Measurements from ENCODE around the gene DARS1. TPM values are rescaled to one million over a fixed set of nuclear protein-coding genes. Genes with fewer than 3 reads are reported as not detected.

Gene DARS1
- total RNA-seq, 1 donor from 2014 or later = 86.0 TPM

DNA sequence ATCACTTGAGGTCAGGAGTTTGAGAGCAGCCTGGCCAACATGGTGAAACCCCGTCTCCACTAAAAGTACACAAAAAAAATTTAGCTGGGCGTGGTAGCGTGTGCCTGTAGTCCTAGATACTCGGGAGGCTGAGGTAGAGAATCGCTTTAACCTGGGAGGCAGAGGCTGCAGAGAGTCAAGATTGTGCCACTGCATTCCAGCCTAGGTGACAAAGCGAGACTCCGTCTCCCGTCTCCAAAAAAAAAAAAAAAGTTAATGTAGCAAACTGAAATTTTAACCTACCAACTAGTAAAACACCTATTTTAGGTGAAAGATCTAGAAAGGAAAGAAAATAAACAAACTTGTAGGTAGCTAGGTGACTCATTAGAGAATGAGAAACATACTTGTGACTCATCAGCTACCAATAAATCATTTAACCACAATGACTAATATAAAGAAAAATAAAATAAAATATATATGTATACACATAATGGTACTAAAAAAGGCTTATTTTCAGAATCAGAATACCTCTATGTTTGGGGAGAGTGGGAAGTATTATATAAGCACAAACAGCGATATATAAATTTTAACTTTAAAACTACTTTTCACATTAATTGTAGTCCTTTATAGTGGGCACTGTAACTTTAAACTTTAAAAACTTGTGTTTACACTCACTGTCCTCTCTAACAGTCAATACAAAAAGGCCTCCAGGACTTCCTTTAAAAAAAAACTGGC, 36.6 kb downstream of the DARS1 start:
- TF ChIP-seq, protein P1, sequence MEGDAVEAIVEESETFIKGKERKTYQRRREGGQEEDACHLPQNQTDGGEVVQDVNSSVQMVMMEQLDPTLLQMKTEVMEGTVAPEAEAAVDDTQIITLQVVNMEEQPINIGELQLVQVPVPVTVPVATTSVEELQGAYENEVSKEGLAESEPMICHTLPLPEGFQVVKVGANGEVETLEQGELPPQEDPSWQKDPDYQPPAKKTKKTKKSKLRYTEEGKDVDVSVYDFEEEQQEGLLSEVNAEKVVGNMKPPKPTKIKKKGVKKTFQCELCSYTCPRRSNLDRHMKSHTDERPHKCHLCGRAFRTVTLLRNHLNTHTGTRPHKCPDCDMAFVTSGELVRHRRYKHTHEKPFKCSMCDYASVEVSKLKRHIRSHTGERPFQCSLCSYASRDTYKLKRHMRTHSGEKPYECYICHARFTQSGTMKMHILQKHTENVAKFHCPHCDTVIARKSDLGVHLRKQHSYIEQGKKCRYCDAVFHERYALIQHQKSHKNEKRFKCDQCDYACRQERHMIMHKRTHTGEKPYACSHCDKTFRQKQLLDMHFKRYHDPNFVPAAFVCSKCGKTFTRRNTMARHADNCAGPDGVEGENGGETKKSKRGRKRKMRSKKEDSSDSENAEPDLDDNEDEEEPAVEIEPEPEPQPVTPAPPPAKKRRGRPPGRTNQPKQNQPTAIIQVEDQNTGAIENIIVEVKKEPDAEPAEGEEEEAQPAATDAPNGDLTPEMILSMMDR (conservative IDR thresholded peaks at IDR 0.05; ENCODE audit: low read depth, low read length) = no peak
- no peak overlapping the region for H3K4me3 ChIP-seq (ENCODE audit: low read depth, low read length)
- peak; percentile 74 for DNase-seq (ENCODE audit: low read depth)

DNA sequence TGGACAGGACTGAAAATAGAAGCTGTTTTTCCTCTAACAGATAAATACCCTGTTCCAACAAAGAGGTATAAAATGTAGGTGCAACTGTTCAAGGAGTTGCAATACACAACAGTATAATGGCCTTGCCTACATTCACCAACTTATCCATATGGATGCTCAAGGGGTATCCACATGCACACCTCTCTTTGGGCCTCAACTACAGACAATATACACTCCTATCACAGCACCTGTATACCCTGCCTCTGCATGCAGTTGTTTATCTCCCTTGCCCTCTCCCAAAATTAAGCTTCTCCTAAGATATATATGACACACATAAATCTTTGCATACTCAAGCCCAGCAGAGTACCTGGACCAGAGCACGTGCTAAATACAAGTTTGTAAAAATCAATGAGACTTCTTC, 37.3 kb downstream of the DARS1 start:
- no peak for DNase-seq (ENCODE audit: low read depth)
- no peak overlapping the region for H3K4me3 ChIP-seq (ENCODE audit: low read depth, low read length)
- TF ChIP-seq, protein P1 (conservative IDR thresholded peaks at IDR 0.05; ENCODE audit: low read depth, low read length) = no peak

DNA sequence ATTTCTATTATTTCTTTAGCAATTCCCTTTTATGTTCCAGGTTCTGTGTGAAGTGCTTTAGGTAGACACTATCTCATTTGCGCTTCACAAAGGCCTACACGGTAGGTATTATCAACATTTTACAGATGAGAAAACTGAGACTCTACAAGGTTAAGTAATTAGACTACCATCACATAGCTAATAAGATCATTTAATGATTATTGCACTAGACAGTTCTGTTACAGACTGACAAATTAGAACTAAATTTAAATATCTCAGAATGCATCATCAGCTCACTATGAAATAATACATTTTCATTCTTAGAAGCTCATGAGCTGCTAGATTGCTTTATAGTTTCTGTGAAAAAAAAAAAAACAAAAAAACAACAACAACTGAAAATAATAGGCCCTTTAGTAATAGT, 37.9 kb downstream of the DARS1 start:
- TF ChIP-seq, protein P1 (conservative IDR thresholded peaks at IDR 0.05; ENCODE audit: low read depth, low read length) = no peak
- DNase-seq (ENCODE audit: low read depth) = no peak

DNA sequence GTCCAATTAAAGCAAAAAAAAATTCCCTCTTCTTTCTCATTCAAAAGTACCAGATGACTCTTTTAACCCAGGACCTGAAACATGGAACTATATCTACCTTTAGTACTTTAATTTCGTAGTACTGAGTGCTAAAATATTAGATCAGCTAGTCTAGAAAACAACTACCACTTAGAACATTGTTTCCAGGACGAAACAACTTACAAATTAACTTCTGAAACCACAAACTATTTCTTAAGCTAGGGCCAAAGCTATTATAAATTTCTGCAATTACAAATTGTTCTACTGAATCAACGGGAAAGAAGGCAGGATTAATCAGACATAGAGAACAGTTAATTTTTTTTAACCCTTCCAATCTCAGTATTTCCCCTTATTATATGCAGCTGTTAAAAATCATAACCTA, 39.9 kb downstream of the DARS1 start:
- peak; percentile 36 for DNase-seq (ENCODE audit: low read depth)
- H3K4me3 ChIP-seq (ENCODE audit: low read depth, low read length) = no peak overlapping the region
- TF ChIP-seq, protein P1 (conservative IDR thresholded peaks at IDR 0.05; ENCODE audit: low read depth, low read length) = no peak

More for the DNA sequence above, 37.9 kb downstream of the DARS1 start:
- no peak overlapping the region for H3K4me3 ChIP-seq (ENCODE audit: low read depth, low read length)

DNA sequence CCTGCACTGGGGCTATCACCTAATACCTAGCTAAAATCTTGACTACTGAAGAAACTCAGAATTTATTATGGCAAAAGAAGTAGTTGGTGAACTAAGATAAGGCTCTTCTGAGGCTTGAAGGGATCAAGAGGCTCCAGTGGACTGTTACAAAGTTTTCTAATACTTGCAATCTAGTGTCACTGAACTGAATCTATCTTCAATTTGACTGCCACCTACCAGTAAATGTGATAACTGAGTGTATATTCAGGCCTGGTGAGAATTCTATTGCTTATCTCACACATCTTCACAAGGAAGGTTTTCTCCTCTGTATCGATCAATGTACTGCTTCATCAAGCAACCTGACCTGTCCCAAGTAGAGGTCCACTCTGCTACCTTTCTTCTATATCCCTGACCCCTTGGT, 40.8 kb downstream of the DARS1 start:
- TF ChIP-seq, protein P1 (conservative IDR thresholded peaks at IDR 0.05; ENCODE audit: low read depth, low read length) = no peak
- no peak for DNase-seq (ENCODE audit: low read depth)
- no peak overlapping the region for H3K4me3 ChIP-seq (ENCODE audit: low read depth, low read length)

DNA sequence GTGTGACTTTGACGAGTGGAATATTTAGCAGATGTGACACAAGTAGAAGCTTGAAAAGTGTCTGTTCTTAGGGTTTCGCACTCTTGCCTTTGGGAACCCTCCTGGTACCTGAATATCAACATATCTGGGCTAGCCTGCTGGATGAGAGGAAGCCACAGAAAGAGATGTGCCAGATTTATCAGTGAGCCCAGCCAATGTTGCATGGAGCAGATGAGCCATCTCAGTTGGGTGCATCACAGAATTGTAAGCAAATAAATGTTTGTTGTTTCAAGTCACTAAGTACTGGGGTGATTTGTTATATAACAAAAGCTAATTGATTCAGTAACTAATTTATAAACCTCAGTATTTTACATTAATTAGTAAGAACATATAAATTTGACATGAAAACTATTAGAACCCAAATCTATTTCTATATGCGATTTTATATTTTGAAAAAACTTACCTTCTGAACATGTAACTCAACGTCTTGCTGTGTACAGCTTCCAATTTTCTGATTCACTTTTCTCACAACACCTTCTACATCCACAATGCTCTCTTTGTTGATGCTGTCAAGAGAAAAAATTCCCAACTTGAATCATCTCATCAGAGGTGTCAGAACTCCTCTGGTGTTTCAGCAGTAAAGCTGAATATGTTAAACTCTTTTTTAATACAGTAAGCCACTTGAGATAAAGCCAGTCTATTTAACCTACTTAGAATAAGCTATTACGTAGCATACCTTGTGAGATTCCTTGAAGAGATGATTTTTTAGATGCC, 42.3 kb downstream of the DARS1 start:
- no peak for DNase-seq (ENCODE audit: low read depth)
- TF ChIP-seq, protein P1 (conservative IDR thresholded peaks at IDR 0.05; ENCODE audit: low read depth, low read length) = no peak
- no peak overlapping the region for H3K4me3 ChIP-seq (ENCODE audit: low read depth, low read length)
